KOPT-K1 (cell line): ENCODE results near the gene CDK11A.
"Not testable (repeated sequence)": the region's sequence is repeated elsewhere in the genome, so short reads cannot be mapped to it uniquely, and the experiment has no call there.

ENCODE experiments used
- H3K27ac ChIP-seq: fragments of 200-600 bp; sonication (generic); 2 replicates; pipeline ENCODE4 v1.5.1; 2016; ENCODE audit warnings: antibody characterized with exemption, mild to moderate bottlenecking, low read depth, low read length; ENCODE audit not compliant: poor library complexity, severe bottlenecking
- H3K36me3 ChIP-seq: fragments of 200-600 bp; sonication (generic); 2 replicates; pipeline ENCODE4 v1.5.1; 2017; ENCODE audit warnings: antibody characterized with exemption, mild to moderate bottlenecking, low read length, moderate library complexity; ENCODE audit not compliant: insufficient read depth
- H3K9me3 ChIP-seq: fragments of 200-600 bp; sonication (generic); 2 replicates; pipeline ENCODE4 v1.5.1; 2017; ENCODE audit warnings: antibody characterized with exemption, low read length, mild to moderate bottlenecking; ENCODE audit not compliant: insufficient read depth, poor library complexity, severe bottlenecking

The CDK11A gene

DNA sequence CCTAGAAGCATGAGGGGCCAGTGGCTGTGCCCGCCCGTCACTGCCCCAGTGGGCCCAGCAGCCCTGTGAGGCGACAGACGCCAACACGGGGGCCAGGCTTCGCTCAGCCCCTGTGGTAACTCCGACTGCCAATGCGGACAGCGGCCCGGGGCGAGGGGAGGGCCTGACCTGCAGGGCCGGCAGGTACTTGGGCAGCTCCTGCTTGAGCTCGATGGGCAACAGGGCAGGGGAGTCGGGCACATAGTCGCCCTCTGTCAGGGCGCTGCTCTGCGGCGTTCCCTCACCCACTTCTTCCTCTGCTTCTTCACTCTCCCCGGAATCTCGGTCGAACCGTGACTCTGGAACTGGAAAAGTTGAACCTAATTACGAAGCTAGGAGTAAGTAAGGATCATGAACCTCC, 16.9 kb downstream of the CDK11A start:
- not testable (repeated sequence) for H3K9me3 ChIP-seq, H3K27ac ChIP-seq
- H3K36me3 ChIP-seq, result peaks cover 14% of the 10 kb centered on the region; the same call in 1 of the 2 replicates

DNA sequence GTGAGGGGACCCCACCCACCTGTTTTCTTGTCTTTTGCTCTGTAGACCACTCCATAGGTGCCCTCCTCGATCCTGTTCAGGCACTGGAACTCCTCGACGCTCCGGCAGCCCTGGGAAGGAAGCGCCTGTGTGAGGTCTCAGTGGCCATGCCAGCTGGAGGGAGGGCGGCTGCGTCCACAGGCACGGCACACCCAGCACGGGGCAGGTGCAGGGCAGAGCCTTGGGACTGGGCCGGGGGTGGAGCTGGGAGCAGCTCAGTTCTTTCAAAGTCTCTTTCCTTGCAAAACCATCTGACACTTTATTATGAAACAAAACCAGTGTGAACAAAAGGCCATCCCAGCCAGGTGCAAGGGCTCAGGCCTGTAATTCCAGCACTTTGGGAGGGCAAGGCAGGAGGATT, 18.5 kb downstream of the CDK11A start:
- H3K27ac ChIP-seq, H3K9me3 ChIP-seq: not testable (repeated sequence)
- H3K36me3 ChIP-seq, result peaks cover 14% of the 10 kb centered on the region; the same call in 1 of the 2 replicates

DNA sequence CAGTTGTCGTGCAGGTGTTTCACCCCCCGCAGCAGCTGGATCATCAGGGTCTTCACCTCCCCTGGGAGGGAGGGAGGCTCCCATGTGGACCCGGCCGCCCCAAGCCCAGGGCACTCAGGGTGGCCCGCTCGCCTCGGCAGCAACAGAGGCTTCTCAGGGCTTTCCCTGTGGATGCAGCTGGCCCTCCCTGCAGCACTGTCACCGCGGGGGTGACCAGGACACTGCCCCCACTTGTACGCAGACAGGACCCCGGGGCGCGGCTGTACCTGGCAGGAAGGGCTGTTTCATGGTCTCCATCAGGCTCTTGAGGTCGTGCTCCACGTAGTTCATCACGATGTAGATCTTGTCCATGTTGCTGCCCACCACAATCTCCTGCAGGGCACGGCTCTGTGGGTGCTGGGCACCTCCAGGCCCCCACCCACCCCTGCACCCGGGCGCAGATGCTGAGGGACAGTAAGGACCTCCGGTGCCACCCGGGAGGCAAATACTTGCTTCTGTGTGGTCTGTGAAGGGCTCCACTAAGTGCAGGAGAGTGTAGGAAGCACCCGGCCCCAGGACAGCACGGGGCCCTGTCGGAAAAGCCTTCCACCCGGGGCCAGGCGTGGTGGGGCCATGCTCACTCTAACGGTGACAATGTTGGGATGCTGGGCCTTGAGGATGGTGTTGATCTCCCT, 19.7 kb downstream of the CDK11A start:
- H3K36me3 ChIP-seq, result peaks cover 14% of the 10 kb centered on the region; the same call in 1 of the 2 replicates
- not testable (repeated sequence) for H3K9me3 ChIP-seq, H3K27ac ChIP-seq

DNA sequence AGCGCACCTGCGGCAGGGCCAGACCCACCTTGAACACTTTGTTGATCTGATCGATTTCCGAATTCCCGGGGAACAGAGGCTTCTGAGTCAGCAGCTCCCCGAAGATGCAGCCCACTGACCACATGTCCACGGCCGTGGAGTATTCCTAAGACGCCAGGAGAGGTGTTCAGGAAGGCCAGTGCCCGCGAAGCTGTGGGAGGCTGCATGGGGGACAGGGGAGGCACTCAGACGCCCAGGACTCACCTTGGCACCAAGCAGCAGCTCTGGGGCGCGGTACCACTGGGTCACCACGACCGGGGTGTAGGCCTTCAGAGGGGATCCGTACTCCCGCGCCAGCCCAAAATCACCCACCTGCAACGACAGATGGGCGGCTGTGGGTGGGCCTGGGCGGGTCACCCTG, 20.4 kb downstream of the CDK11A start:
- Histone ChIP-seq H3K27ac (no peak overlapping the region), H3K36me3 (peaks cover 14% of the 10 kb centered on the region; the same call in 1 of the 2 replicates), H3K9me3 (no peaks in the 10 kb centered on the region)

DNA sequence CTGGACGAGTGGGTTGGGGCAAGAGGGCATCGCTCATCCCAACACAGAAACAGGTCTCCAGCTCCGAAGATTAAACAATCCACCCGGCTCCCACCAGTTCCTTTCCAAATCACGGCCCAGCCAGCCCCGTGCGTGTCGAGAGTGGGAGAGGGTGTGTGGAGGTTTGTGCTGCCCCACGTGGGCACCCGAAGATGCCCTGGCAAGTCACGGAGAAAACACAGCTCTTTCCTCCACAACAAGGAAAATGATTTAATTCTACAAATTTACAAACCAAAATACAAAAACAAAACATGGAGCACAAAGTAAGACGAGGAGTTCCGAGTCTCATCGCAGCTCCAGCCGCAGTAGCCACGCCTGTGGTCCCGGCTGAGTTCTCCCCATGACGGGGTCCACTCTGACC, 21.7 kb downstream of the CDK11A start:
- not testable (repeated sequence) for H3K9me3 ChIP-seq, H3K27ac ChIP-seq
- H3K36me3 ChIP-seq, result peaks cover 14% of the 10 kb centered on the region; the same call in 1 of the 2 replicates

DNA sequence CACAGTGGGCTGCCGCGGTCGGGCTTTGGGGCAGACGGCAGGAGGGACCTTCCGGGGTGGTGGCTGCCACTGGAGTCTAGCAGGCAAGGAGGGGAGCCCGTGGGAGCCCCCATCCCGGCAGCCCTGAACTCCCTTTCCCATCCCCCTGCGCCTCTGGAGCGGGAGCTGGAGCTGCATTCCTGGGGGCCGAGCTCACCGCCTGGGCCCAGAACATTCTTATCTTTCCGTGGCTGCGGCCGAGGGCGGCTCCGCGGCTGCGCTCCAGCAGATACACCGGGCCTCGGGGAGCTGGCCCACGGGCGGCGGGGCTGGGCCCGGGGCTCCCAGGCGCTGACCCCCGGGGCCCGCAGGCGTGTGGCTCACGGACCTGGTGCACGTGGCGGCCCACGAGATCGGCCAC, 23.6 kb downstream of the CDK11A start:
- peaks cover 14% of the 10 kb centered on the region; the same call in 1 of the 2 replicates for H3K36me3 ChIP-seq
- H3K9me3 ChIP-seq, H3K27ac ChIP-seq: not testable (repeated sequence)

DNA sequence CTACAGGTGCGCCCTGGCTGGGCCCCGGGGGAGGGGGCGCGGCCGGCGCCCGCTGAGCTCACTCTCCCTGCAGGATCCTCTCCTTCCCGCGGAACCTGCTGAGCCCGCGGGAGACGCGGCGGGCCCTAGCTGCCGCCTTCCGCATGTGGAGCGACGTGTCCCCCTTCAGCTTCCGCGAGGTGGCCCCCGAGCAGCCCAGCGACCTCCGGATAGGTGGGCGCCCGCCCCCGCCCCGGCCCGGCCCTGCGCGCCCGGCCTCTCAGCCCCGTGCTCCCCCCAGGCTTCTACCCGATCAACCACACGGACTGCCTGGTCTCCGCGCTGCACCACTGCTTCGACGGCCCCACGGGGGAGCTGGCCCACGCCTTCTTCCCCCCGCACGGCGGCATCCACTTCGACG, 24.1 kb downstream of the CDK11A start:
- not testable (repeated sequence) for H3K27ac ChIP-seq, H3K9me3 ChIP-seq
- H3K36me3 ChIP-seq, result peaks cover 14% of the 10 kb centered on the region; the same call in 1 of the 2 replicates

DNA sequence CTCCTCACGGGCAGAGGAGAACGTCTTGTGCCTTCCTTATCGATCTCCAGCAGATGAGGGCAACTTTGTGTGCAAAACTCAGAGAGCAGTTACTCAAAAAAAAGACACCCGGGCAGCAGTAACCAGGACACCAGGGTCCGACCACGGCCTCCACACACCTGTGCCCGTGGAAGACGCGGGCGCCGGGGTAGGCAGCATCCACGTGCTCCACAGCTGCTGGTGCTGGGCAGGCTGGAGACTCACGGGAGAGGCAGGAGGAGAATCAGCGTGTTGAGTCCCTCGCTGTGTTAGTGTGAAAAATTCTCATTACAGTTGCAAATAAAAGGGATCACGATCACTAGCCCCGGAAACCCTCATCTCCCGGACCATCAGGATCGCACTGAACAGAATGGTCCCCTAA, 25.1 kb downstream of the CDK11A start:
- not testable (repeated sequence) for H3K36me3 ChIP-seq, H3K27ac ChIP-seq

DNA sequence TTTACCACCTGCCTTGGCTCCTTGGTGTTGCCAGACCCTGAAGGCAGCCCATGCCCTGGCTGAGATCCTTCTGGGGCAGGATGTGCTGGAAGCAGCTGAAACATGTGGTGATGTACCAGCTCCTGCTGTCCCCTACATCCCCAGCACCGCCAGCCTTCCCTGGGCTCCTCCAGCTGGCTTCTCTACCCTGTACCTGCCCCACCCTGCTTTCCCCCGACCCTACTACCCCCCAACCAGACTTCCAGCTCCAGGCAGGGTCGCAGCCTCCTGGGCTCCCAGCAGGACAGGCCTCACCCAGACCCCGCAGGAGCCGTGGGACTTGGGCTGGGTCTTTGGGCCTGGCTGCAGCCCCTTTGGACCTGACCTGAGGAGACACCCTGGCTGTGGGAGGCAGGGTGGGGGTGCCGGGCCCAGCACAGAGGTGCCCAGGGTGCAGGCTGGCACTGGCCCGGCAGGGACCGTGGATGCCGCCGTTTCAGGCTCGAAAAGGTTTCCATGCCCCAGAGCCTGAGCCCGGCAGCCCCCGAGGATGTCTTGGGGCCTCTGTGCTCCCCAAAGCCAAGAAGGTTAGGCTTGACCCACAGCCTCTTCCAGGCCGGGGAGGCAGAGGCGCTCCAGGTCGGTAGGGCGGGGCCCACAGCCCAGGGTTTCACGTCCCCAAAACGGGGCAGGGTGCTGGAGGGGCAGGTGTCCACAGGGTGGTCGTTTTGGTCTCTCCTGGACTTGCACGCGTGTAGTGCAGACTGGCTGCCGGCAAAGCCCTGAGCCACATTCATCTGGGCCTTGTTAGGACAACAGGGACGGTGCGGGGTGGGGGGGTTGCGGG, 26.6 kb downstream of the CDK11A start:
- not testable (repeated sequence) for H3K36me3 ChIP-seq, H3K9me3 ChIP-seq, H3K27ac ChIP-seq

More for the DNA sequence above, 25.1 kb downstream of the CDK11A start:
- not testable (repeated sequence) for H3K9me3 ChIP-seq

DNA sequence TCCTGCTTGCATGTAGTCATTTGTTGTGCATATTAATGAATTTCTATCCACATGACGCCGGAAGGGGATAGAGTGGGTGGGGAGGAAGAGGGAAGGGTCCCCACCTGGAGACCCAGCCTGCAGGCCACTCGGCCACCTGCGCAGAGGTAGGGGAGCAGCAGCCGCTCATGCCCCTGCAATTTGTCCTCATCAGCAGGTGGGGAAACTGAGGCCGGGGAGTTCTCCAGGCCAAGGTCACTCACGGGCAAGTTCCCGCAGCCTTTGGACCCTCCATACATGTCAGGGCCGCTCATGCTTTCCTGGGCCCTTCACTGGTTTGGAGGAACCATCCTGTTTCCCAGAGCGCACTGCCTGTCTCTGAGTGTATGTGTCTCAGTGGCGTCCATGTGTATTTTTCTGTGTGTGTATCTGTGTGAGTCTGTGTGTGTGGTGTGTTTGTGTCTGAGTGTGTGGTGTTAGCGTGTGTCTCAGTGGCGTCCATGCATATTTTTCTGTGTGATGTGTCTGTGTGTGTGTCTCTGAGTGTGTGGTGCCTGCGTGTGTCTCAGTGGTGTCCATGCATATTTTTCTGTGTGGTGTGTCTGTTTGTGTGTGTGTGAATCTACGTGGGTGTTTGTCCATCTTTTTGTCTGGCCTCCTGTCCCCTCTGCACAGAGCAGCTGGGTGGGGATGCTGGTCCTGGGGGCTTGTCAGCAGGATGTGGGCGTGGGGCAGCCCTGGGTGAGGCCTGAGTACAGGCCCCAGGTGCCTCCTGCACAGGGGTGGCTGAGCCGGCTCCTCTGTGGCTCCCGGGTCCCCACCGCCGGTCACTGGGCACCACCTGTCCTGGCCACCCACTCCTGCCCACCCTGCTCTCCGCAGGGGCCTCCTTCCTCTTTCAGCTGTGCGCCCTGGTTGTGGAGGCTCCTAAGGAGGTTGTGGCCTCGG, 27.5 kb downstream of the CDK11A start:
- H3K9me3 ChIP-seq, H3K27ac ChIP-seq, H3K36me3 ChIP-seq: not testable (repeated sequence)

DNA sequence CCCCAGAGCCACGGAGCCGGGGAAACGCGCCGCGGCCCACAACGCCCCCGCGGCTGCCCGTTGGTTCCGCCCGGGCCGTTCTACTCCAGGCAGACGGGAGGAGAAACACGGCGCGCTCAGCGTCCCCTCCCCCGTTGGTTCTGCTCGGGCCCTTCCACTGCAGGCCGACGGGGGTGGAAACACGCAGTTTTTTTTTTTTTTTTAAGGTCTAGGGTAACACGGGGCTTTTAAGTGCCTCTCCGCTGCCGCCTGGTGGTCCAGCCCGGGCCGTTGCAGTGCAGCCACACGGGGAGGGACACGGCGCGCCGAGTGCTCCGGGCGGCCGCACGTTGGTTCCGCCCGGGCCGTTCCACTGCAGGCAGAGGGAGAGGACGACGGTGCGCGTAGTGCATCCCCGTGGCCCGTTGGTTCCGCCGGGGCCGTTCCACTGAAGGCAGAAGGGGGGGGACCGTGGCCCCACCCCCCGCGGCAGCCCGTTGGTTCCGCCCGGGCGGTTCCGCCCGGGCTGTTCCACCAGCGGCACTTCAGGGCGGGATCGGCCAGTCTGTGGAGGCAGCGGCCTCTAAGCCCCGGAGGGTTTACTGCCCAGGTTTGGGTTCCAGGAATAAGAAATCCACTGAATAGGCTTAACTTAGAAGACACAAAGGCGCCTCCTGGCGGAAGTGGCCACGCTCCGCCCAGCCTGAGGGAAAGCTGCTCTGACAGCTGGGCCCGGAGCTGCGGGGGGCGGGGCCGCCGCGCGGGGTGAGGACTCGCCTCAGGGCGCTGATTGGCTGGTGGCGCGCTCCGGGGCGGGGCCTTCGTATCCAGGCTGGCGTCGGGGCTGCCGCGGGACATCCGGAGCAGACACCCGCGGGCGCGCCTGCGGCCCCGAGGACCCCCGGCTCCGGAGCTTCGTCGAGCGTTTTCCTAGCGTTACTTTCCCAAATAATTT, 31.2 kb downstream of the CDK11A start, which contains the start of gene SLC35E2B:
SLC35E2B (minus strand) TSS at position 82 of the 934 bp plus-strand sequence. CDS start 16,096 bp downstream, outside the sequence.
- peak within 1 kb of the TSS; percentile 80 for H3K27ac ChIP-seq
- H3K9me3 ChIP-seq, H3K36me3 ChIP-seq: not testable (repeated sequence)

DNA sequence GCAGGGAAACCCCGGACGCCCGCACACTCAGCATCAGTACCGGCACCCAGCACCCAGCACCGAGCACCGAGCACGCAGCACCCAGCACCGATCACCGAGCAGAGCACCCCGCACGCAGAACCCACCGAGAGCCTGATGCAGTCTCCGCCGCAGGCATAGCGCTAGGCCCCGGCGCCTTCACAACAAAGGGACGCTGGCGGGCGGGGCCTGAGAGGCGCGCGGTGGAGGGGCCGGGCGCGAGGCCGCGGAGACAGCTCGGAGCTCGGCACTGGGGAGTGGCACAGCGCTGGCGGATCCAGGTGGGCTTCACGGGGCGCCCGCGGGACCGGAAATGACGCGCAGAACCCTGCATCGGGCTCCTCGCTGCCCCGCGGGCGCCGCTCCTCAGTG, 31.8 kb downstream of the CDK11A start:
- peak overlapping the region; percentile 80 for H3K27ac ChIP-seq
- not testable (repeated sequence) for H3K9me3 ChIP-seq, H3K36me3 ChIP-seq

DNA sequence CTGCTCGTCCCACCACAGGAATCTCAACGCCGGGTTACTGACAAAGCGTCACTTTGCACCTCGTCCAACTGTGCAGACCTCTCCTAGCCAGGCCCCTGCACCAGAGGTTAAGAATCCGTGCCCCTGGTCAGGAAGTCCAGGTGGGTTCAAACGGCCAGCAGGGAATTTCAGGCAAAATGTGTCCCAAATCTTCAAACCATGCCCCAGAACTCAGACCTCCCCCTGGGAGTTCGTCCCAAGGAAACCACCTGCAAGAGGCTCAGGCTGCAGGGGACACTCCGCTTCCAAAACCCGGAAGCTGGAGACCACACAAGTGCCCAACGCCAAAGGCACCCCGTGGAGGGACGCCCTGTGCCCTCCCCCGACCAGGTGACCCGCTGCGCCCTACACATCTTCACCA, 32.7 kb downstream of the CDK11A start:
- not testable (repeated sequence) for H3K9me3 ChIP-seq, H3K36me3 ChIP-seq
- peak overlapping the region; percentile 51 for H3K27ac ChIP-seq

DNA sequence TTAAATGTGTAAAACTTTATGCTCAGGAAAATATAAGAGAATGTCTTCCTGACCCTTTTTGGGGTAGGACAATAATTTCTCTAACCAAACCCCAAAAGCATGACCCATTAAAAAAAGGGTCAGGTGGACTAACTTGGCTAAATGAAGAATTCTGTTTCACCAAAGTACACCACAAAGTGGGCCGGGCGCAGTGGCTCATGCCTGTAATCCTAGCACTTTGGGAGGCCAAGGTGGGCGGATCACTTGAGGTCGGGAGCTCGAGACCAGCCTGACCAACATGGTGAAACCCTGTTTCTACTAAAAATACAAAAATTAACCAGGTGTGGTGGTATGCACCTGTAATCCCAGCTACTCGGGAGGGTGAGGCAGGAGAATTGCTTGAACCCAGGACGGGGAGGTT, 34.6 kb downstream of the CDK11A start:
- not testable (repeated sequence) for H3K27ac ChIP-seq, H3K36me3 ChIP-seq, H3K9me3 ChIP-seq
